Stimulated activated naive CD4-positive, alpha-beta T cell (primary cell): Measurements from ENCODE around the gene GDPD4.

ENCODE experiments used
- DNase-seq, 6 experiments: peaks; one replicate each; lab custom pipeline; 2025; lab: John Stamatoyannopoulos, UW

Gene GDPD4

DNA sequence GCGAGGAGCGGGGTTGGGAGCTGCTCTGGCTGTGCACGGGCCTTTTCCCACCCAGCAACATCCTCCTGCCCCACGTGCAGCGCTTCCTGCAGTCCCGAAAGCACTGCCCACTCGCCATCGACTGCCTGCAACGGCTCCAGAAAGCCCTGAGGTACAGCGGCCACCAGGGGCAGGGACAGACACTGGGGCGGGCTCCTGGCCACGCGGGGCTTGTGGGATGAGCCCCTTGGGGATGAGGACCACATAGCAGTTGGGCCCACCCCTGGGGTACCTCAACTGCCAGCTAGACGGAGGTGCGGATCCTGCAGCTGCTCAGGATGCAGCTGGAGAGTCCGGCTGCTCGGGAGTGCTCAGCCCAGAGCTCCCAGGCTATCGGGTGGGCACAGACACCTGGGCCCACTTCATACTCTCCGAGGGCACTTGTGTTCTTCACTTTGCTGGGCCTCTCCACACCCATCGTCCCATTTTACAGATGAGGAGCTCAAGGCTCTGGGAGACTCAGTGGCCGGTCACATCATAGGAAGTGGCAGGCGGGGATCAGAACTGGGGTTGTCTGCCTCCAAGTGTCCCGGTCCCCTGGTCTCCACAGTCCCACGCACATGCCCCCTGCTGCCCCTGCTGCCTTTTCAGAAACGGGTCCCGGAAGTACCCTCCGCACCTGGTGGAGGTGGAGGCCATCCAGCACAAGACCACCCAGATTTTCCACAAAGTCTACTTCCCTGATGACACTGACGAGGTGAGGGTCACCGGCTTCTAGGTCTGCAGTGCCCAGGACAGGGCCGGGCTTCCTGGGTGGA, 95.8 kb downstream of the GDPD4 start:
- no peak for DNase-seq

GRCh38 chr11:77204754-77205466, 96.6 kb downstream of the GDPD4 start:
- DNase-seq: no peak

GRCh38 chr11:77203901-77204753, 97.4 kb downstream of the GDPD4 start:
- no peak for DNase-seq

GRCh38 chr11:77202941-77203900, 98.3 kb downstream of the GDPD4 start:
- no peak for DNase-seq

DNA sequence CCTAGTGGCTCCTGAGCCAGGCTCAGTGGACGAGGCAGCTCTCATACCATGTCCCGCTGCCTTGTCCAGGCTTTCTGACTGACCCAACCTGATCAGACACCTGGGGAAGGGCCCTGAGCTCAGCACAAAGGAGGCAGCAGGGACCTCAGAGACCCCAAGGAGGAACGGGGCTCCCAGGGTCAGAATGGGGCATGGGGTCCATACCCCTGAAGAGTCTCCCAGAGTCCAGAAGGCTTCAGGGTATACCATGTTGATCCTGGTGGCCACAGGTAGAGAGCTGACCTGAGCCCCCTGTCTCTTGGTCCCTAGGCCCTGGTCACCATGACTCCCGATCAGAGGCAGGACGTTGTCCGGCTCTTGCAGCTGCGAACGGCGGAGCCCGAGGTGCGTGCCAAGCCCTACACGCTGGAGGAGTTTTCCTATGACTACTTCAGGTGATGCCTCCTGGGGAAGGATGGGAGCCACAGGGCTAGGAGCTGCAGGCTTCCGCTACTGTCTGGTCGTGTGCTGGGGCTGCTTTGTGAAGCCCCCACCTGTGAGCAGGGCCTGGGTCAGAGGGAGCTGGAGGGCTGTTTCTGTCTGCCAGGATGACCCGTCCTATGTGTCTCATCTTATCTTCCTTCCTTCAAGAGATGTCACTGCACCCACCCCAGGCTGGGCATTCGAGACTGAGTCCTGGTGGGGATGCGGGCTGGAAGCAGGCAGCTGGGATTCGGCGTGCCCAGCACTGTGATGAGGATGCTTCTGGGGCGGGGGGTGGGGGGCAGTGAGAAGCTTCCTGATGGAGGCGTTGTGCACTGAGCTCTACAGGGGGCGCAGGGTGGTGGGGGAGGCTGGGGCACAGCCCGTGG, 99.3 kb downstream of the GDPD4 start:
- no peak for DNase-seq

DNA sequence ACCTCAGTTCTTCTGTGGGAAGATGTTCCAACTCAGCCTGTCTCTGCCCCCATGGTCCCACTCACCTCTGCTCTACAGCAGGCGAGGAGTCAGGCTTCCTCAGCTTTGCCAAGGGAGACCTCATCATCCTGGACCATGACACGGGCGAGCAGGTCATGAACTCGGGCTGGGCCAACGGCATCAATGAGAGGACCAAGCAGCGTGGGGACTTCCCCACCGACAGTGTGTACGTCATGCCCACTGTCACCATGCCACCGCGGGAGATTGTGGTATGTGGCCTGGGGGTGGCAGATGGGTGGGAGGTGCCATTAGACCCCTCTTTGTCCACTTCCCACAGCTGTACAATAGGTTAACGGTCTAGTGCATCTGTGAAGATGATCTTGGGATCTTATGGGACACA, 100.1 kb downstream of the GDPD4 start:
- no peak for DNase-seq

DNA sequence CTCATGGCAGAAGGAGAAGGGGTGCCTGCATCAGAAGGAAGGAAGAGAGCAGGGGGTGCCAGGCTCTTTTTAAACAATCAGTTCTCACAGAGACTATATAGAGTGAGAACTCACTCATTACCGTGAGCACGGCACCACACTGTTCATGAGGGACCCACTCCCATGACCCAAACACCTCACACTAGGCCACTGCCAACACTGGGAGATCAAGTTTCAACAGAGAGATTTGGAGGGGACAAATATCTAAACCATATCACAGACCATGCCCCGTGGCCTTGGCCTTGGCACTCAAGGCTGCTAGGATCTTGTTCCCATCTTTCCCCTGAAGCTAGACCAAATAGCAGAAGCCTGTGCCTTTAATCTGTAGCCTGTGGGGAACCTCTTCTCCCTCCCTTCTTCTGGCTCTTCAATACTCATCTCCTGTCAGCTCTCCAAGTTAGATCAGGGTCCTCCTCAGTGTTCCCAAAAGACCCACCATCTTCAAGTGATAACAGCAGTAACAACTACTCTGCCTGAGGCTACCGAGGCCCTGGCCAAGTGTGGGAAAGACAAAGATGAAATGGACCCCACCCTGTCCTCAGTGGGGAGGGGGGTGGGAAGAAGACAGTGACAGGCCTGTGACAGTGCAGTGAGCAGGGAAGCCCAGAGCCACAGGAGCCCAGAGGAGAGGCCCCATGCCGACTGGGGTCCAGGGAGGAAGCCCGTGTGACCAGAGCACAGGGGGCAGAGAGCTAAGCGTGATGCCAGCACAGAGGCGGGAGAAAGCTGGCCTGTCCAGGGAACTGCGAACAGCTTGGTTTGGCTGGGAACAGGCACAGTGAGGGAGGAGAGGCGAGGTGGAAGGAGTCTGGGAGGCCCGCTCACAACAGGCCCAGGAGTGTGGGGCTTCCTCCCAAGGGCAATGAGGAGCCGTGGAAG, 100.9 kb downstream of the GDPD4 start:
- DNase-seq: no peak

DNA sequence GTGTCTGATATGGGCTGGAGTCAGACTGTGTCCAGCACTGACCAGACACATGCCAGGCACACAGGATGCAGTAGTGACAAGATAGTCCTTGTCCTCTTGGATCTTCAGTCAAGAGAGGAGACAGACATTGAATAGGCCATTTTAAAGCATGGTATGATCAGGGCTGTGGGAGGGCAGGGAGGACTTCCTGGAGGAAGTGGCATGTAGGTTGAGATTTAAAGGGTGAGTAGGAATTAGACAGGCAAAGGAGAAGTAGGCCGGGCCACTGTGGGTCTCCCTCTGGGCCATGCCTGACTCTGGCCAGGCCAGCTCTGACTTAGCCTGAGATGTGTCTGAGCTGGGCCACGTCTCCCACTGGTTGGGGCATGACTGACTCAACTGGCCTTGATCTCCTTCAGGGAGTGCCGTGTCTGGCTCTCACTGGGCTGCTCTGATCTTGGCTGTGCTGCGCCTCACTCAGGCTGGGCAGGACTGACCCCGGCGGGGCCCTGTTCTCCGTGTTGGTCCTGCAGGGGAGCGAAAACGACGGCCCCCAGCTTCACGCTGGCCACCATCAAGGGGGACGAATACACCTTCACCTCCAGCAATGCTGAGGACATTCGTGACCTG, 102.2 kb downstream of the GDPD4 start:
- DNase-seq: no peak

- no peak for DNase-seq
Measured at GRCh38 chr11:77198440-77198849, 103.0 kb downstream of the GDPD4 start.

DNA sequence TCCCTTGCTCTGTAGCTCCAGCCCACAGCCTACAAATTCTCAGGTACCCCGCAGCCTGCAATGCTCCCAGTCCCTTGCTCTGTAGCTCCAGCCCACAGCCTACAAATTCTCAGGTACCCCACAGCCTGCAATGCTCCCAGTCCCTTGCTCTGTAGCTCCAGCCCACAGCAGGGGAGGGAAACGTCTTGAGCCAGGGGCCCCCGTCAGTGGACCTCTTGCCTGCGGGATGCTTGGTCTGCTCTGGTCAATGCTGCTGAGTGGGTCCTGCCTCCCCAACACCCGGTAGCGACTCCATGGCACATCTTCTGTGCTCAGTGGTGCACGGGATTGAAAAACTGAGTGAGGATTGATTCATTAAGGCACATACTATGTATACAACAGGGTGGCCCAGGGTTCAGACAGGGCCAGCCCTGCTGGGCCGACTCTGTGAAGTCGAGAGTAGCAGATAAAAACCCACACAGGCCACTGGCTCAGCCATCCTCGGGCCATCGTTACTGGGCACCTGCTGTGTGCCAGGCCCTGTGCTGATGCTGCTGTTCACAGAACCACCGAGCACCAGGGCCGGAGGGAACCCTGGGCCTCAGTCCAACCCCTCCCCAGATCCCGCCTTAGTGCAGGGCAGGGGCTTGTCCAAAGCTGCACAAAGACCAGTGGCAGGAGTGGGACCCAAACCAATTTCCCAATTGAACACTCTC, 103.7 kb downstream of the GDPD4 start:
- DNase-seq: no peak

GRCh38 chr11:77196961-77197360, 104.5 kb downstream of the GDPD4 start:
- DNase-seq: no peak

DNA sequence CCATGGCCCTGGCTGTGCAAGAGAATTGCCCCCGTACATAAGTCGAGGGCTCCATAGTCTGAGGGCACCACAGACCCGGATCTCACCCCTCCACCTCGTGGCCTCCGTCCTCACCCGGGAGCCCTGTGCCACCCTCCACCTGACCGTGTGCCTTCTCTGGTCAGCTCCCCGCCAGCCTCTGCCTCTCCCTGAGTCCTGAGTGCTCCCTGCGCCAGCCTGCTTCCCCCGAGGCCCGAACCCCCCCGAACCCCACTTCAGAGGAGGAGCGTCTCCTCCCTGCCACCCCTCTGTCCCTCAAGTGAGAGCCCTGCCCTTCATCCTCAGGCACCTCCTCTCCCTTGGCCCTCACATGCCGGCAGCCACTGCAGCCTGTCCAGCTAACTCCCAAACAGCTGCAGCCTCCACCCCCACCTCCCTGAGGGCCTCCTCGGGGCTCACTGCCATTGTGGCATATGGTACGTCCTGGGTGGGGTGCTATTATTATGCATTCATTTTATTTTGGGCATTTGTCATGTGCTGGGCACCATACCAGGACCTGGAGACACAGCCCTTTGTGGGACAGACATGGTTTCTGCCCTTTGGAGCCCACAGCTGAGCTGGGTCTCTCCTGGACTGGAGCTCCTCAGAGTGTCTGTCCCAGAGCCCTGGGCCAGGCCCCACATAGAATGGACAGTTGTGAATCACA, 106.3 kb downstream of the GDPD4 start:
- no peak for DNase-seq

DNA sequence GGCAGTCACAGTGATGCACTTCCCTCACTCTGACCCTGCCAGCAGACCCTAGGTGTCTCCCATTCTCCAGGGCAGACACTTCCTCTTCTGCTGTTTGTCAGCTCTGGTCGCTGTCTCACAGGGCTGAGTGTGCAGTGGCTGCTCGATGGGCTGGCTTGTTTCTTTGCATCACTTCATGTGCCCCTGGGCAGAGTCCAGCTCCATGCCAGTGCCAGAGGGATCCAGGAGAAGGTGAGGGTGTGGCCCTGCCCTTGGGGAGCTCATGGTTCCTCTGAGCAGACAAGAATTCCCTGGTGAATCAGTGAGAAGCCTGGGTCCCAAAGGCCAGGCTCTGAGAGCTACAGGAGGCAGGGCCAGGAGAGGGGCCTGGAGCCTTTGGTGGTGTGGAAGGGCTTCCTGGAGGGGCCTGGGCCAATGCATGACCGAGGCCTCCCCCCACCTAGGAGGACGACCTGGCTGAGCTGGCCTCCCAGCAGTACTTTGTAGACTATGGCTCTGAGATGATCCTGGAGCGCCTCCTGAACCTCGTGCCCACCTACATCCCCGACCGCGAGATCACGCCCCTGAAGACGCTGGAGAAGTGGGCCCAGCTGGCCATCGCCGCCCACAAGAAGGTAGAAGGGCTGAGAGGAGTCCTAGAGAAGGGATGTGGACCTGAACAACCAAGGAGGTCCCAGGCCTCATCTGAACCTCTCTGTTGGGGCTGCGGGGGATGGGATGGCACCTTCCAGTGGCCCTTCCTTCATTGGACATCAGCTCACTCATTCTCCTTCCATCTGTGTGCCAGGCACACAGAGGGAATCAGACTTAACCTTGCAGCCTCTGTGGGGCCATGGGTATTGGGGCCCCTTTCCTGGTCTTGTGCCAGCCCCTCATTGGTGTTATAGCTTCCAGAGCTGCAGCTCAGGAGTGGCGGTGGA, 107.3 kb downstream of the GDPD4 start:
- DNase-seq: no peak

GRCh38 chr11:77193167-77193566, 108.3 kb downstream of the GDPD4 start:
- DNase-seq: no peak

- DNase-seq: peak in 4 of 6 experiments; percentile 7 to 45 (median 20)
Measured at GRCh38 chr11:77191823-77192495, 109.5 kb downstream of the GDPD4 start.

- no peak for DNase-seq
Measured at GRCh38 chr11:77191429-77191822, 110.1 kb downstream of the GDPD4 start.
